Frontal cortex (tissue), 4 donors: ENCODE results near the gene PARK7. TPM values are rescaled to one million over a fixed set of nuclear protein-coding genes. Genes with fewer than 3 reads are reported as not detected.
A peak's percentile ranks its signal among the peaks of the same experiment; 100 is the strongest.
"Not testable (repeated sequence)": the region's sequence is repeated elsewhere in the genome, so short reads cannot be mapped to it uniquely, and the experiment has no call there.

ENCODE experiments used
- DNase-seq, 2 donors: peaks; one replicate each; pipeline ENCODE4 v3.0.0; 2012; ENCODE audit warnings: low spot score in 2 of 2
- FAIRE-seq: peaks from 2 replicates; lab custom pipeline; 2012; peaks lifted over from hg19 to GRCh38; lab: Jason Lieb, UNC
- total RNA-seq: library from RNA; depleted of rRNA; stranded (reverse); fragments of >200 nt; gene quantifications from one replicate; pipeline ENCODE4 v1.2.3, GENCODE V29; 2014
- donor health status: control.
- donor health status: control.
- donor health status: control.

Gene PARK7
- total RNA-seq, 1 donor from 2014 or later: 160 TPM

DNA sequence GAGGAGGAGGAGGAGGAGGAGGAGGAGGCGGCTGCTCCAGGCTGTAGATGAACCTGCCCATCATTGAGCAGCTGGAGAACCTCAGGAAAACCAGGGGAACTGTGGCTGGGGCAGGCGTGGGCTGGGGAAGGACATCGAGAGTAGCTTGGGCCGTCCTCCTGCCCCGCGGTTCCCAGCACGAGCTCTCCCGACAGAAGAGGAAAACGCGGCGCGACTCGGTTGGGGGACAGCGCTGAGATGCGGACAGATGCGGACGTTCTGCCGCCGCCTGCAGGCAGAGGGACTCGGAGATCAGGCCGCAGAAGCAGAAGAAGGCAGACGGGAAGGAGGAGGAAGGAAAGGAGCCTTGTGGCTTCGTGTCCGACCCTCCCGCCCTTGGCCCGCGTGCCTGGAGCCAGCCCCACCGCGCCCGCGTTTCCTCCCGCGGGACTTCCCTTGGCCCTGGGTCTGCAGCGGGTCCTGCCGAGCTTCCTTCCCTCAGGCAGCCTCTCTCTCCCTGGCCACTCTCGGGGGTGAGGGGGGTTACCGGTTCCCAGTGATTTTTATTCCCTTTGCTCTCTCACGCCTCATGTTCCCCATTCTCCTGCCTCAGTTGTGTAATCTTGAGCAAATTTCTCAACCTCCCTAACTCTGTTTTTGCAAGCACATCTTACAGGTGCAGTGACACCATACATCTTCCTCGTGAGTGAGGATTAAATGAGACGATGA, 19.1 kb upstream of the PARK7 start:
- FAIRE-seq (no peak), DNase-seq (peak in 1 of 2 donors; percentile 60)

- DNase-seq: no peak
- FAIRE-seq: no peak
Measured at GRCh38 chr1:7943251-7943650, 18.3 kb upstream of the PARK7 start.

- DNase-seq (no peak), FAIRE-seq (no peak)
Measured at GRCh38 chr1:7948960-7949359, 12.6 kb upstream of the PARK7 start.

DNA sequence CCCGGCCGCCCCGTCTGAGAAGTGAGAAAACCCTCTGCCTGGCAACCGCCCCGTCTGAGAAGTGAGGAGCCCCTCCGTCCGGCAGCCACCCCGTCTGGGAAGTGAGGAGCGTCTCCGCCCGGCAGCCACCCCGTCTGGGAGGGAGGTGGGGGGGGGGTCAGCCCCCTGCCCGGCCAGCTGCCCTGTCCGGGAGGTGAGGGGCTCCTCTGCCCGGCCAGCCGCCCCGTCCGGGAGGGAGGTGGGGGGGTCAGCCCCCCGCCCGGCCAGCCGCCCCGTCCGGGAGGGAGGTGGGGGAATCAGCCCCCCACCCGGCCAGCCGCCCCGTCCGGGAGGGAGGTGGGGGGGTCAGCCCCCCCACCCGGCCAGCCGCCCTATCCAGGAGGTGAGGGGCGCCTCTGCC, 8.7 kb upstream of the PARK7 start:
- DNase-seq, FAIRE-seq: not testable (repeated sequence)

DNA sequence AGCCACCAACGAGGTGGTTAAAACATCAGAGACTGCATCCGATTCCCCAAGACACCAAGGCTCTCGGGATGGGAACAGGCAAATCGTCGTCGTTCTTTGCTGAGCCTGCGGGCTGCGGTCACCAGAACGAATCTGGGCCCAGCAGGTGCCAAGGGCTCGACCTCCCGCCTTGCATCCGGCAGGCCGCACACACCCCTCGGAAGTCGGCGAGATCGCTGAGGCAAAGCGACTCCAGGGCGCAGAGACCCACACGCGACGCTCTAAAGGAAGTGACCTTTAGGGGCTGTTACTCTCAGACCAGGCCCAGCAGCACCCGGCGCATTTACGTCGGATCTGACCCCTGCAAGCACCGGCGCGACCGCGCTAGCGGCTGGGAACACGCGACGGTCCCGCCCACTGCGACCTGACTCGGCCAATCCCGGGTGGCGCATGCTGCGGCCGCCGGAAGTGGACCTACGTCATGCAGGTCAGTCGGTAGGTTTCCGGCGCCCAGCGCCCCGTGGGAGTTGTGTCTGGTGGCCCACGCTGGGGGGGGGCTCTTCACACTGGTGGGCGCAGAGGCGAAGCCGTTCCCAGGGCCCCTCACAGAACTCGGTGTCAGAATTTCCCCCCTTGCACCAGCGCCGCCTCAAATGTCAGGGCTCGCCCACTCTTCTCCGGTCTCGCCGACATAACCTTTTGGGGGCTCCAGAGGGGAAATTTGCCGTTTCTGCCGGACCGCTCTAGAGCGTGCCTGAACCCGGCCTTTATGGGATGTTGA, 7.5 kb upstream of the PARK7 start:
- DNase-seq: peak; percentile 92 to 93
- no peak for FAIRE-seq

GRCh38 chr1:7954683-7955082, 6.8 kb upstream of the PARK7 start:
- FAIRE-seq (no peak), DNase-seq (no peak)

- no peak for DNase-seq
Measured at GRCh38 chr1:7956218-7957032, 5.1 kb upstream of the PARK7 start.

DNA sequence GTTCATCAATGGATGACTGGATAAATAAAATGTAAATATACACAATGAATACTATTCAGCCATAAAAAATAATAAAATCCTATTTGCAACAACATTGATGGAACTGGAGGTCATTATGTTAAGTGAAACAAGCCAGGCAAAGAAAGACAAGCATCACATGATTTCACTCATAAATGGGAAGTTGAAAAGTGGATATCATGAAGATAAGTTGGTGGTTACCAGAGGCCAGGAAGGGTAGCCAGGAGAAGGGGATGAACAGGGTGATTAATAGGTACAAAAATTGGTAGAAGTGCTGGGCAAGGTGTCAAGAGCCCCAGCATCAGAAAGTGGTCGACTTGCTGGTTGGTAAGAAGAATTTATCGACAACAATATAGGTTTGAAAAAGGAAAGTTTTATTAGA, 1.3 kb upstream of the PARK7 start:
- FAIRE-seq: no peak
- DNase-seq: no peak

More at GRCh38 chr1:7956218-7957032, 5.1 kb upstream of the PARK7 start:
- FAIRE-seq: no peak

DNA sequence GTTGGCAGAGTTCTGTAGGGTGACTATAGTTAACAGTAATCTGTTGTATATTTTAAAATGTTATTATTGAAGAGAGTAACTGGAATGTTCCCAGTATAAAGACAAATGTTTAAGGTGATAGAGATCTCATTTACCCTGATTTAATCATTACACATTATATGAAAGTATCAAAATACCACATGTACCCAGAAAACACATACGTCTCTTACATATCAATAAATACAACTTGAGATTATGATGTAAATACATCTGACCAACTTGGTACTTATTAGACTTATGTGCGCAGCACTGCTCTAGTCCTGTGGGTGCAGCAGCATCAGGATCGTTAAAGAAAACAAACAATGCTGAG, 670 bp upstream of the PARK7 start:
- DNase-seq: no peak
- no peak for FAIRE-seq

GRCh38 chr1:7962014-7962335, 464 bp downstream of the PARK7 start:
- FAIRE-seq: no peak
- DNase-seq: no peak

DNA sequence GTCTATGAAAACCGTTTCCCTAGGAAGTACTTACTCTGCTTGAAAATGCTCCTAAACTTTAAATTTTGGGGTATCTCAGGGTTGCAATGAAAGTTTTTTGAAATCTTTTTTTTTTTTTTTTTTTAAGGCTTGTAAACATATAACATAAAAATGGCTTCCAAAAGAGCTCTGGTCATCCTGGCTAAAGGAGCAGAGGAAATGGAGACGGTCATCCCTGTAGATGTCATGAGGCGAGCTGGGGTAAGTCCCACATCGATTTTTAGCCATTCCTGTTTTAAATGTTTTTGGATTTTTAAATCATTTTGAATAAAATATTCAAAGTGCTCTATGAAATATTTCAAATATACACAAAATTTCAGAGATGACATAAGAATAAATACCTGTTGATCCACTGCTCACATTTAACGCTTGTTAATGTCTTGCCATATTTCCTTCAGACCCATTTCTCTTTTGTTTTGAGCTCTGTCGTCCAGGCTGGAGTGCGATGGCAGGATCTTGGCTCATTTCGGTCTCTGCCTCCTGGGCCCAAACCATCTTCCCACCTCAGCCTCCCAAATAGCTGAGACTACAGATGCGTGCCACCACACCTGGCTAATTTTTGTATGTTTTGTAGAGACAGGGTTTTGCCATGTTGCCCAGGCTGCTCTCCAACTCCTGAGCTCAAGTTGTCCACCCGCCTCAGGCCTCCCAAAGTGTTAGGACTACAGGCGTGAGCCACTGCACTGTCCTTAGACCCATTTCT, 1.3 kb downstream of the PARK7 start:
- no peak for DNase-seq
- no peak for FAIRE-seq

DNA sequence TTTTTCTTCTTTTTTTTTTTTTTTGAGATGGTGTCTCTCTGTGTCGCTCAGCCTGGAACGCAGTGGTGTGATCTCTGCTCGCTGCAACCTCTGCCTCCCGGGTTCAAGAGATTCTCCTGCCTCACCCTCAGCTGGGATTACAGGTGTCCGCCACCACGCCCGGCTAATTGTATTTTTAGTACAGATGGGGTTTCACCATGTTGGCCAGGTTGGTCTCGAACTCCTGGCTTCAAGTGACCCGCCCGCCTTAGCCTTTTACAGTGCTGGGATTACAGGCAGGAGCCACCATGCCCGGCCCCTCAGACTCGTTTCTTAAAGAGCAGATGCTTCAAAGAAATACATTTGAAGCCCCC, 1.8 kb downstream of the PARK7 start:
- not testable (repeated sequence) for DNase-seq, FAIRE-seq

GRCh38 chr1:7963841-7964240, 2.3 kb downstream of the PARK7 start:
- FAIRE-seq, DNase-seq: not testable (repeated sequence)

DNA sequence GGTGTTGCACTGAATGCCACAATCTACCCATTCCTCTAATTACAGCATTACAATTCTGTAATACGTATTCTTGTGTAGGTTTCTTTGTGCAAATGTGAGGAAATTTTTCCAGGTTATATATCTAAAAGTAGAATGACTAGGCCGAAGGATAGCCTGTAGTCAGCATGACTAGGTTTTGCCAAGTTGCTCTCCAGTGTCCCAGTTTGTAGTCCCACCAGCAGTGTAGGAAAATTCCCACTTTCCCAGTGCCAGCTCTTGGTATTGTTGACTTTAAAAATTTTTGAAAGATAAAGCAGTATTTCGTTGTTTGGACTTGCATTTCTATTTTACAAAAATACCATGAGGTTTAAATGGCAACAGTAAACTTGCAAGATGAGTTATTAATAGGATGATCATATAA, 3.0 kb downstream of the PARK7 start:
- no peak for FAIRE-seq
- DNase-seq: no peak

GRCh38 chr1:7967196-7967595, 5.7 kb downstream of the PARK7 start:
- DNase-seq (no peak), FAIRE-seq (no peak)

DNA sequence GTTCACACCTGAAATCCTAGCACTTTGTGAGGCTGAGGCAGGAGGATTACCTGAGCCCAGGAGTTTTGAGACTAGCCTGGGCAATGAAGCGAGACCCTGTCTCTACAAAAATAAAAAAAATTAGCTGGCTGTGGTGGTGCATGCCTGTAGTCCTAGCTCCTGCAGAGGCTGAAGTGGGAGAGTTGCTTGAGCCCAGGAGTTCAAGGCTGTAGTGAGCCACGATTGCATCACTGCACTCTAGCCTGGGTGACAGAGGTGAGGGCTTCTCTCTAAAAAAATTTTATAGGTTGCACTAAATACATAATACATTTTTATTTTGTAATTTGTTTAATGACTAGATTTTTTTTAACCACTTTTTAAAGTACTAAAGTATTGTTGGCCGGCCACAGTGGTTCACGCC, 6.1 kb downstream of the PARK7 start:
- no peak for FAIRE-seq
- no peak for DNase-seq

GRCh38 chr1:7970246-7970645, 8.7 kb downstream of the PARK7 start:
- no peak for DNase-seq
- FAIRE-seq: no peak

DNA sequence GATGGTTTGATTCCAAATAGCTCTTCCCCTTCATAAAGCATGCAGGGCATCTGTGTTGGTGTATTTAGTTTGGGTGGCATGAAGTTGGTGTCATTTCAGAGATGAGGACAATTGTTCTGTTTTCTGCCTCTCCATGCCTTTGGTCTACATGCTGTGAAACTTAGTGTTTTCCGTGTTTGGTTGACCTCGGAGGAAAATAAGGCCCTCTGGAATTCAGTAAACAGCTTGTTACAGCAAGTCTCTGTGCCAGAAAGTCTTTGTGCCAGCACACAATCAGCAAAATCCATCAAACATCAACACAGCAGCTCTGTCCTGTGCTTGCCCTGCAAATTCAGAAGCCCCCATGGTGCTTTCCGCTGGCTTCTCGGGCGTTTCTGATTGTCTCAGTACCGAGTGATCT, 9.5 kb downstream of the PARK7 start:
- FAIRE-seq (no peak), DNase-seq (no peak)

DNA sequence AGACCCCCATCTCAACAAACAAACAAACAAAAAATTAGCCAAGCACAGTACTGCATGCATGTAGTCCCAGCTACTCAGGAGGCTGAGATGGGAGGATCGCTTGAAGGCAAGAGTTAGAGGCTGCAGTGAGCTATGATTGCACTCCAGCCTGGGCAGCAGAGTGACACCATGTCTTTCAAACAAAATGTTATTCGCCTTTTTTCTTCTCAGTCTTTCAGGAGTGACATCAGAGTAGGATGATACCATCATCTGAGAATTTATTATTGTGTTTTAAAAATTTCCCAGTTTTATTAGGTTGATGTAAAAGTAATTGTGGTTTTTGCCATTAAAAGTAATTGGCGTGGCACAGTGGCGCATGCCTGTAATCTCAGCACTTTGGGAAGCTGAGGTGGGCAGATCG, 10.8 kb downstream of the PARK7 start:
- DNase-seq (no peak), FAIRE-seq (no peak)

GRCh38 chr1:7973086-7973485, 11.6 kb downstream of the PARK7 start:
- DNase-seq: no peak
- FAIRE-seq: no peak
